ENCODE data around the gene LY6G5C.

DNA sequence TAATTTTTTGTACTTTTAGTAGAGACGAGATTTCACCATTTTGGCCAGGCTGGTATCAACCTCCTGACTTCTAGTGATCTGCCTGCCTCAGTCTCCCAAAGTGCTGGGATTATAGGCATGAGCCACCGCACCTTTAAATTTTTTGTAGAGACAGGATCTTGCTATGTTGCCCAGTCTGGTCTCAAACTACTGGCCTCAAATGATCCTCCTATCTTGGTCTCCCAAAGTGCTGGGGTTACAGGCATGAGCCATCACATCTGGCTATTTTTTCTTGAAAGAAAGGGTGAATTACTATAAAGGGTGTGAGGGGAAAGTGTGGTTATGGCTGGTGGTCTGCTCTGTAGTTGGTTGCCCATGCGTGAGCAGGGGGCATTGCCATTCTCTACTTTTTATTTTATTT, 27.4 kb upstream of the LY6G5C start:
- TF ChIP-seq, protein P1, sequence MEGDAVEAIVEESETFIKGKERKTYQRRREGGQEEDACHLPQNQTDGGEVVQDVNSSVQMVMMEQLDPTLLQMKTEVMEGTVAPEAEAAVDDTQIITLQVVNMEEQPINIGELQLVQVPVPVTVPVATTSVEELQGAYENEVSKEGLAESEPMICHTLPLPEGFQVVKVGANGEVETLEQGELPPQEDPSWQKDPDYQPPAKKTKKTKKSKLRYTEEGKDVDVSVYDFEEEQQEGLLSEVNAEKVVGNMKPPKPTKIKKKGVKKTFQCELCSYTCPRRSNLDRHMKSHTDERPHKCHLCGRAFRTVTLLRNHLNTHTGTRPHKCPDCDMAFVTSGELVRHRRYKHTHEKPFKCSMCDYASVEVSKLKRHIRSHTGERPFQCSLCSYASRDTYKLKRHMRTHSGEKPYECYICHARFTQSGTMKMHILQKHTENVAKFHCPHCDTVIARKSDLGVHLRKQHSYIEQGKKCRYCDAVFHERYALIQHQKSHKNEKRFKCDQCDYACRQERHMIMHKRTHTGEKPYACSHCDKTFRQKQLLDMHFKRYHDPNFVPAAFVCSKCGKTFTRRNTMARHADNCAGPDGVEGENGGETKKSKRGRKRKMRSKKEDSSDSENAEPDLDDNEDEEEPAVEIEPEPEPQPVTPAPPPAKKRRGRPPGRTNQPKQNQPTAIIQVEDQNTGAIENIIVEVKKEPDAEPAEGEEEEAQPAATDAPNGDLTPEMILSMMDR (IDR thresholded peaks at IDR 0.05), result no peak
- no peak for TF ChIP-seq POLR2A (IDR thresholded peaks at IDR 0.05)

Data from tibial nerve (tissue), 3 donors.